Anterior cingulate cortex (tissue), 58 donors: ENCODE results near the gene PARP6.
"Not testable (repeated sequence)": the region's sequence is repeated elsewhere in the genome, so short reads cannot be mapped to it uniquely, and the experiment has no call there.

Experiments used
- DNase-seq, 58 donors: peaks; one replicate each; lab custom pipeline; 2025; lab: John Stamatoyannopoulos, UW

Gene PARP6

DNA sequence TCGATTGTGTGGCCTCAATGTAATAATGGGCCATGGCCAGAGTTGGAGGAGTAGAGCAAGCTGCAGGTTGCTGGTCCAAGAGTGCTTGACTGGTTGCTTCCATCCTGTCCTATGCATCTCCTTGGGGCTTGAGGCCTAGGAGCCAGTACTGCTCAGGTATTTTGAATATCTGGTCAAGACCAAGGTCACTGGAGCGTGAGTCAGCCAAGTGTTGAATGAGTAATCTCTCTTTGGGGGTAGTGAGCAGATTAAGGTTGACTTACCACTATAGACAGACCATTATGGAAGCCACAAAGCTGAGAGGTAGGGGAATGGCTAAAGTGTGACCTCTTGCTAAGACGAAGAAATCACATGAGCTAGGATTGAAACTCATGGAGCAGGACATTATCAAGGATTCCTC lies 9.4 kb upstream of the PARP6 start:
- no peak for DNase-seq

DNA sequence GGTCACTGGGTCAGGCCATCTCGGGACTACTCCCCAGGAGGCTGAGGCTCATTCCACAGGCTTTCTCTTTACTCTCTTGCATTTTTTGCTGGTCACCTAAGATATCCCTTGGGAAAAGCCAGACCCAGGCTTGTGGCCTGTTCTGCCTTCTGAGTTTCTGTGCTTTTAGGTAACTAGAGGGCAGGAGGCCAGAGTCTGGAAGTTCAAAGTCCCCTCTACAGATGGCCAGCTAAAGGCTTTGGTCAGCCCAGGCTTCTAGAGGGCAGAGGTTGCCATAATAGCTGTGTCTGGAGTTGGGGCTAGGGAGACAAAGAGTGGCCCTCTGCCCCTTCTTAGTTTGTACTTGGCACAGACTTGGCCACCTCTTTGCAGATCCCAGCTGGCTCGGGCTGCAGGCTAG lies 8.4 kb upstream of the PARP6 start:
- no peak for DNase-seq

DNA sequence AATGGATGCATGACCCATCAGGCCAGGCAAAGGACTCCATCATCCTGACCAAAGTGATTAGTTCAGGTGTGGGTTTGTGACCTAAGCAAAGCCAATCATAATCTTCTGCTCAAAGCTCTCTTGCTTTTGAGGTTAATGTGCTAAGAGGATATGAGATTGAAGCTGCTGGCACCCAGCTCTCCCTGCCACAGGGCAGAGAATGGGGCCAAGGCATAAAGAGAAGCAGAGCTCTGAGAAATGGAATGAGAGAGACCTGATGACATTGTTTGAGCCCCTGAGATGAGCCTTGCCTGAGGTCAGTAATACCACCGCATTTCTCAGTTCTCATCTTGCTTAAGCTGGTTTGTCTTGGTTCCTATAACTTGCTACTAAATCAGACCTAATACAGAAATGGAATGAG lies 6.4 kb upstream of the PARP6 start:
- no peak for DNase-seq

- DNase-seq: no peak
These were observed 4.0 kb upstream of the PARP6 start for GRCh38 chr15:72276326-72276700.

DNA sequence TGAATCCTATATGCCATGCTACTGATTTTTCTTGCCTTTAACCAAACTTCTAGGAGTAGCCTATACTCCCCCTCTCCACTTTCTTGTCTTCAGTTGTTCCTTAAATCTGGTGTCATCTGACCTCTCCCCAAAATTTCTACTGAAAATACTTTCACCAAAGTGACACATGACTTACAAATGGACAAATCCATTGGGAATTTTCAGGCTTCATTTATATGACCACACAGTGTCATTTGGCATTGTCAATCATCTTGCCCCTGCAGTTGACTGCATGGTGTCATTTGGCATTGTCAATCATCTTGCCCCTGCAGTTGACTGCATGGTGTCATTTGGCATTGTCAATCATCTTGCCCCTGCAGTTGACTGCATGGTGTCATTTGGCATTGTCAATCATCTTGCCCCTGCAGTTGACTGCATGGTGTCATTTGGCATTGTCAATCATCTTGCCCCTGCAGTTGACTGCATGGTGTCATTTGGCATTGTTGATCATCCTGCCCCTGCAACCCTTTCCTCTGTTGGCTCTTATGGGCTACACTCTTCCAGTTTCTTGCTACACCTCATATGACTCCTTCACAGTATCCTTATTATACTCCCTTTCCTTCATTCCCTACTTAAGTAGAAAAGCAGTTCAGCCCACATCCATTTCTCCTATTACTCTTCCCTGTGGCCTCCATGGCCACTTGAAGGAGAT lies 3.4 kb upstream of the PARP6 start:
- not testable (repeated sequence) for DNase-seq

DNA sequence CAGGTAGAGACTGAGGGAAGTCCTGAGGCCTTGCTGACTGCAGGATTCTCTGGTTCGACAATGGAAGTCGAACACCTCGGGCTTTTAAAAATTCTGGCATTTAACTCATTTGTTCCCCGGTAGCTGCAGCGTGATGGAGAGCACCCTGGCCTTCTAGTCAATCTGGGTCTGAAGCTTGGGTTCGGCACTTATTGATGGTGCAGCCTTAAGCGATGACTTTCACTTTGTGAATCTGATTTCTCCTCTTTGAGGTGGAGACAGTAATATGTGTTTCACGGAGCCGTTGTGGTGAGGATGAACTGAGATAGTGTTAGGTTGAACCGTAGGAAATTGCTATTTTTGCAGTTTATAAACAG lies 621 bp upstream of the PARP6 start:
- DNase-seq: no peak

DNA sequence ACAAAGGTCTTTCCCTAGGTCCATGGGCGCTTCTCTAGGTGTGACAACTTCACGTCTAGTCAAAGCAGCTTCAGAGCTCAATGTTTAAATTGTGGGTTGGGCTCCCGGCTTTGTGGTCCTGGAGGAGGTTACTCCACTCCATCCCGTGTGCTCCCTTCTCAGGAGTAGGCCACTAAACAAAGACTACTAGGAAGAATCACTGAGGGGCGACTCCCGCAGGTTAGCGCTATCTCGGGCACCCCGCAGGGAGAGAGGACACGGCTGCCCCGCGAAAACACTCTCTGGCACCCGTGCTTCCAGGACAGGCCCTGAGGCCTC lies 500 bp downstream of the PARP6 start:
- DNase-seq: peak in 3 of 58 donors; percentile 38 to 52 (median 41)

GRCh38 chr15:72271221-72271620 lies 1.1 kb downstream of the PARP6 start:
- DNase-seq: peak in 1 of 58 donors; percentile 4

GRCh38 chr15:72269739-72270138 lies 2.6 kb downstream of the PARP6 start:
- DNase-seq: no peak

- no peak for DNase-seq
These were observed 7.3 kb downstream of the PARP6 start for GRCh38 chr15:72265031-72265430.

DNA sequence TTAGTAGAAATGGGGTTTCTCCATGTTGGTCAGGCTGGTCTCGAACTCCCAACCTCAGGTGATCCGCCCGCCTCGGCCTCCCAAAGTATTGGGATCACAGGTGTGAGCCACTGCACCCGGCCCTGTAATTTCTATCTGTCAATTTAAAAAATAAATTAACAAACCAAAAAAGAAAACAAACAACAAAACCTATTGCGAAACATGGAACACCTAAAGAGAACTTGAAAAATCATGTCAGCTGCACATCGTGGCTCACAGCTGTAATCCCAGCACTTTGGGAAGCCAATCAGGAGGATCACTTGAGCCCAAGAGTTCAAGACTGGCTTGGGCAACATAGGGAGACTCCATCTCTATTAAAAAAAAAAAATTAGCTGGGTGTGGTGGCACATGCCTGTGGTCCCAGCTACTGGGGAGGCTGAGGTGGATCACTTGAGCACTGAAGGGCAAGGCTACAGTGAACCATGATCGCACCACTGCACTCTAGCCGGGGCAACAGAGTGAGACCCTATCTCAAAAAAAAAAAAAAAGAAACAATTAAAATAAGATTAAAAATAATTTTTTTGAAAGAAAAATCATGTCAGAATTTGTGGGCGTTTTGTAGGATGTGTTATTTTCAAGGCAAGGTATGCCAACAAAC lies 19.6 kb downstream of the PARP6 start:
- no peak for DNase-seq

- no peak for DNase-seq
These were observed 23.1 kb downstream of the PARP6 start for GRCh38 chr15:72249142-72249810.

- no peak for DNase-seq
These were observed 23.8 kb downstream of the PARP6 start for GRCh38 chr15:72248514-72248913.

GRCh38 chr15:72242775-72243370 lies 29.5 kb downstream of the PARP6 start:
- DNase-seq: no peak

DNA sequence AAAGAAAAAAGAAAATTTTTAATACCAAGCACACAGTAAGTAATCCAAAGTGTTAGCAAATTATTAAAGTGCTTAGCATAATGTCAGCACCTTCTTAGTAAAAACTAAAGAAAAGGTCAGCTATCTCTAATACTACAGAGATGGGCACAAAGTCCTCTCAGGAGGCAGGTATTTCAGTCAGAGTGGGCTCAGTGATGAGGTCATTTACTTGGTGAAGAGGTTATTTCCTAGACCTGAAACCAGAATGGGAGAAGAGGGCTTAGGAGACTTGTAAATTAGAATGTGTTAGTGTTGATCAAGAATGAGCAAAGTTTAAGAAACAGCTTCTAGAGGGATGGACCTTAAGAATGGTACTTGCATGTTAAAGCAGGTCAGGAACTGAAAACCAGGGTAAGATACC lies 32.7 kb downstream of the PARP6 start:
- no peak for DNase-seq

GRCh38 chr15:72238586-72238985 lies 33.8 kb downstream of the PARP6 start:
- DNase-seq: no peak

DNA sequence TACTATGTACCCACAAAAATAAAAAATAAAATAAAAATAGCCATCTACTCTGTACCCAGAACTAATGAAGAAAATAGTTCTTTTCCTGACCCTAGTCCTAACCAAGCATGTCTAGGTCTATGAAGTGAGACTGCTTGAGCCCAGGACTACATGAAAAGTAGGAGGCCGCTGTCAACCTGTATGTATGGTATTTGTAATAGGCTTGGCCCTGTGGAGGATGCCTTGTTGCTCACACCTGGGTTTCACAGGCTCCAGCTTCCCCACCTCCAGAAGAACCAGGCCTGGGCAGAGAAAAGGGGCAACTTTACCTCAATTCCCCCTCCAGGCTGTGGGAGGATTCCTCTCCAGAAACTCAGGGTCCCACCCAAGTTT lies 34.5 kb downstream of the PARP6 start:
- no peak for DNase-seq

GRCh38 chr15:72237029-72237852 lies 35.1 kb downstream of the PARP6 start:
- peak in 24 of 58 donors; percentile 3 to 78 (median 21) for DNase-seq

- no peak for DNase-seq
These were observed 35.9 kb downstream of the PARP6 start for GRCh38 chr15:72236381-72237003.

GRCh38 chr15:72235298-72235697 lies 37.1 kb downstream of the PARP6 start:
- no peak for DNase-seq
